Stimulated activated CD4-positive, alpha-beta T cell treated with anti-CD3 and anti-CD28 coated beads, TNF-alpha, amount 100 ng/mL, for 24 hours (primary cell): Measurements from ENCODE around the gene CLECL1.
"Not testable (repeated sequence)": the region's sequence is repeated elsewhere in the genome, so short reads cannot be mapped to it uniquely, and the experiment has no call there.

Experiments used
- DNase-seq, 3 experiments: peaks; one replicate each; pipeline ENCODE4 v3.0.0-alpha.2; 2020; ENCODE audit warnings: low read depth in 3 of 3

Gene CLECL1

DNA sequence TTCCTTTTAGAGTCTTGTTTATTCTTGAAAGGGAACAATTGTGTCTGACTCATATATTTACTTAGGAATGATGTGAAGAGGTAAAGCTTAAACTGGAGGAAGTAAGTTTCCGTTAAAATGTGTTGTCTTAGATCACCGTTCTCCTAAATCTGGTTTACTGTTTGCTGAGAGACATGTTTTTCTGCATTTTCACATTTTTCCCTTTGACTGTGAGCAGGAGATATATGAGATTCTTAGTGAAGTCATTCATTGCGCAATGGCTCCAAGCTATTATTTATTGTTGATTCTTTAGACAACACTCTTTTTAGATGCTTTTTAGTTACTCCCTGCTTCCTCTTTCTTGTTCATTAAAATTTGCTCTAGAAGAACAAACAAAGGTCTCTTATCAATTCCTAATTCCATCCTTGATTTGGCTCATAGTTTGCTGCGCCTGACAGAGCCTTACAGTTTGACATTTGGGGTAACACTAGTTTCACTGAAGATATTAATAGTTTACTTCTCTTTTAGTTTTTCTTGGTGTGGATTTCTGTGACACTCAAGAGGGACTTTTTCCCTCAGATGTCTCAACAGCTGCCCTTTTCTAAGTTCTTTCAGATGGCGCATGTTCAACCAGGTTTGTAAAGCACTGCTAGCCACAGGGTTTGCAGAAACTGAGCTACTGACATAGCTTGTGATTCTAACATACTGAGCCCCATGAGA lies 11.4 kb downstream of the CLECL1 start:
- no peak for DNase-seq

DNA sequence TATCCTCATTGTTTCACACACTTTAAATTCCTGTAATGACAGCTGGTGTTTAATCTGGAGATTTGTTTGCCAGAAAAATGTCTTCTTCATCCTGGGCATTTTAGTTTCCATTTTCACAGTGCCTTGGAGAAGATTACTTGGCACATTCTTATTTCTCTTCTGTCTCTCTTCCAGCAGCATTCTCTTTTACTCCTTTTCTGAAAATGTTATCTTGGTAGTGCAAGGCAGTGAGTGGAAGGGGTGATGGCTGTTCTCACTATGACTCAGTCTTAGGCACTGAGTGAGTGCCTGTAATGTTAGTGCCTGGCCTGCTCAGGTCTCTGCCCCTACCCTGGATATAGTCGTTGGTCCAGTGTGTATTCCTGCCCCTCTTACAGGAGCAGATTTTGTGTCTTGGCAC lies 13.1 kb downstream of the CLECL1 start:
- DNase-seq, result no peak

DNA sequence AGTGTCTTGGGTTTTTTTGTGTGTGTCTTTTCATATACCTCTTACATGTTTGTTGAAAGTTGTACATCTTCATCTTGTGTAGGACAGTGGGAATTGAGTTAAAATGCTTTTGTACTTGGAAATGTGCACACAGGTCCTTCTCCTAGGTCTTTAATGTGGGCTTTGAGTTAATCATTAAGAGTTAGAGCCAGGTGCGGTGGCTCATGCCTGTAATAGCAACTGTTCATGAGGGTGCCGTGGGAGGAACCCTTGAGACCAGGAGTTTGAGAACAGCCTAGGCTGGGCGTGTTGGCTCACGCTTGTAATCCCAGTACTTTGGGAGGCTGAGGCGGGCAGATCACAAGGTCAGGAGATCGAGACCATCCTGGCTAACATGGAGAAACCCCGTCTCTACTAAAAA lies 13.9 kb downstream of the CLECL1 start:
- DNase-seq, result no peak

DNA sequence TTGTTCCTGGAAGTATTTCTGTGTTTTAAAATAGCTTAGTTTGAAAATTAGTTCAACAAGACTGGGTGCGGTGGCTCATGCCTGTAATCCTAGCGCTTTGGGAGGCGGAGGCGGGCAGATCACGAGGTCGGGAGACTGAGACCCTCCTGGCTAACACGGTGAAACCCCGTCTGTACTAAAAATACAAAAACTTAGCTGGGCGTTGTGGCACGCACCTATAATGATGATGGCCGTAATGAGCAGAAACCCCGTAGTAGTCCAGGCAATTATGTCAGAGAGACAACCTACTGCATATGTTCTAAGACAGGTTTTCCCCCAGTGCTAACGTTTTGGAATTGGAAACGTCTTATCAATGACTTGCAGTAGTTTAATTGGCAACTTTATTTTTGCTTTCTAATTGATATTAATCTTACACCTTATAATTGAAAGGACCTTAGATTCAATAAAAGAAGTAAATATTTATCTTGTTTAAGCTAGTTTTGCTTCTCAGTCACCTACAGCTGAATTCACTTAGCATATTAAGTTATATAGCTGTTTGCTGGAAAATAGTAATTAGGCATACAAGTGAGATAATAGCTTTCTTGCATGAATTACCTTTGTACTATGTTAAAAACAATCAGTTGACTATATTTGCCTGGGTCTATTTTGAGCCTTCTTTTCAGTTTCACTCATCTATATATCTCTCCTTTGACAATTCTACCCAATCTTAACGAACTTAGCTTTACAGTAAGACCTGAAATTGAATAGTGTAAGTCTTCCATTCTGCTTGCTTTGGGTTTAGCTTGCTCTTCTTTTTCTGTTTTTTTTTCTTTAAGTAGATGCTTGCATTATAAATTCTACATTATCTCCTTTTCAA lies 15.6 kb downstream of the CLECL1 start:
- no peak for DNase-seq

DNA sequence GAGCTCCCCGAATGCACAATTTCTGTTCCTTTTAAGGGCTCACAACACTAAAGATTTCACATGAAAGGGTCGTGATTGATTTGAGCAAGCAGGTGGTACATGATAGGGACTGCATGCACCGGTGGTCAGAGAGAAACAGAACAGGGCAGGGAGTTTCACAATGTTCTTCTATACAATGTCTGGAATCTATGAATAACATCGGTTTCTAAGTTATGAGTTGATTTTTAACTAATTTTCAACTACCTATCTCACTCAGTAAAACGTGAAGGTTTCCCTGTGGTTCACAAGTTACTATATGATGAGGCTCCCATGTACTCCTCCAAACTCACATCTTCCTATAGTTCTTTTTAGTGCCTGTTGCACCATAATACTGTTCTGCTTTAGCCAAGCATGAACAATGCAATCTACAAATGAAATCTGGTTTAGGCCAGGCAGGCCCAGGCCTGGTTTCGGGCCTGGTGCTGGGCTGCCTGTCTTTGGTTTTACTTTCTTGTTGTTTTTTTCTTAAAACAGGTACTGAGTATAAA lies 19.8 kb downstream of the CLECL1 start:
- not testable (repeated sequence) for DNase-seq

DNA sequence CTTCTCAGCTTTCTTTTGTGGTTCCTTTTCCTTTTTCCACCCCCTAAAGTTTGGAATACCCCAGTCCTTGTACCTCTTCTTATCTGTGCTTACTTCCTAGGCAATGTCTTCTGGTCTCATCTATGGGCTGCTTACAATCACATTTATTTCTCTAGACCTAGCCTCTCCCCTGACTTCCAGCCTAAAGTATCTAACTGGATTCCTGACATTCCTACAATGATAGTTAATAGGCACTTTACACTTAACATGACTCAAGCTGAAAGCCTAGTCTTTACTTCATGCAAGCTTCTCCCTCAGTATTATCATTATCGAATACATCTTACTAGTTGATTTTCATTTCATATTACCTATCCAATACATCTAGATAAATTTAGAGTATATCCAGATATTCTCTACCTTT lies 21.2 kb downstream of the CLECL1 start:
- no peak for DNase-seq

DNA sequence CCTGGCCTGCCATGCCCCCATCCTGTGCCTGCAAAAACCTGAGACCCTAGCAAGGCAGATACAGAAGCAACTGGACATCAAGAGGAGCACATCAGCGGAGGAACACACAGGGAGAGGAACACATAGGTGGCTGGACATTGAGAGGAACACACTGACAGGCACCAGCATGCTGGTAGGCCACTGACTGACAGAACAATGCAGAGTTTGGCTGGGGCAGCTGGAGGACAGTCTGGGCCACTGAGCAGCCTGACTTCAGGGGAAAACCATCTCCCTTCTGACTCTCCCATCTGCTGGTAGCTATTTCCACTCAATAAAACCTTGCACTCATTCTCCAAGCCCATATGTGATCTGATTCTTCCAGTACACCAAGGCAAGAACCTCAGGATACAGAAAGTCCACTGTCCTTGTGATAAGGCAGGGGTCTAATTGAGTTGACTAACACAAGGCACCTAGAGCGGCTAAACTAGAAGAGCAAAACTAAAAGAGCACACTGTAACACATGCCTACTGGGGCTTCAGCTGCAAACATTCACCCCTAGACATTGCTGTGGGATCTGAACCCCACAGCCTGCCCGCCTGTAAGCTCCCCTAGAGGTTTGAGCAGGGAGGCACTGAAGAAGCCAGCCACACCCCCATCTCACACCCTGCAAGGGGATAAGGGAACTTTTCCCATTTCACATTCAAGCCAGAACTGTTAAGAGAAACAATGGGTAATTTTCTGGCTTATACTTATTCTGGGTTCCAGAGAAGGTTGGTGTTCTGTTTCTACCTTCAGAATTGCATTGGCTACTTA lies 22.1 kb downstream of the CLECL1 start:
- DNase-seq, result no peak

DNA sequence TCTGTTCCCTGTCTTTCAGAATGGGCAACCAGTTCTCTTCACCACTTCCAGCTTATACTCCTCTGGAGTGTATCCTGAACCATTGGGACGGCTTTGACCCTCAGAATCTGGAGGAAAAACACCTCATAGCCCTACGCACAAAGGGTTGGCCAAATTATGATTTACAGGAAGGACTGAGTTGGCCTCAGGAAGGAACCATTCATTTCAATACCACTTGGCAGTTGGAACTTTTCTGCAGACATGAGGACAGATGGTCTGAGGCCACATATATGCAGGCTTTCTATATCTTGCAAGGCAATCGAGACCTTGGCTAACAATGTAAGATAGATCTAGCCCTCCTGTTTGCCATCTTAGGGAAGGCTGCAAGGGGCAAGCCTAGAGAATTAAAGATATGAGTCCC lies 24.0 kb downstream of the CLECL1 start:
- no peak for DNase-seq

DNA sequence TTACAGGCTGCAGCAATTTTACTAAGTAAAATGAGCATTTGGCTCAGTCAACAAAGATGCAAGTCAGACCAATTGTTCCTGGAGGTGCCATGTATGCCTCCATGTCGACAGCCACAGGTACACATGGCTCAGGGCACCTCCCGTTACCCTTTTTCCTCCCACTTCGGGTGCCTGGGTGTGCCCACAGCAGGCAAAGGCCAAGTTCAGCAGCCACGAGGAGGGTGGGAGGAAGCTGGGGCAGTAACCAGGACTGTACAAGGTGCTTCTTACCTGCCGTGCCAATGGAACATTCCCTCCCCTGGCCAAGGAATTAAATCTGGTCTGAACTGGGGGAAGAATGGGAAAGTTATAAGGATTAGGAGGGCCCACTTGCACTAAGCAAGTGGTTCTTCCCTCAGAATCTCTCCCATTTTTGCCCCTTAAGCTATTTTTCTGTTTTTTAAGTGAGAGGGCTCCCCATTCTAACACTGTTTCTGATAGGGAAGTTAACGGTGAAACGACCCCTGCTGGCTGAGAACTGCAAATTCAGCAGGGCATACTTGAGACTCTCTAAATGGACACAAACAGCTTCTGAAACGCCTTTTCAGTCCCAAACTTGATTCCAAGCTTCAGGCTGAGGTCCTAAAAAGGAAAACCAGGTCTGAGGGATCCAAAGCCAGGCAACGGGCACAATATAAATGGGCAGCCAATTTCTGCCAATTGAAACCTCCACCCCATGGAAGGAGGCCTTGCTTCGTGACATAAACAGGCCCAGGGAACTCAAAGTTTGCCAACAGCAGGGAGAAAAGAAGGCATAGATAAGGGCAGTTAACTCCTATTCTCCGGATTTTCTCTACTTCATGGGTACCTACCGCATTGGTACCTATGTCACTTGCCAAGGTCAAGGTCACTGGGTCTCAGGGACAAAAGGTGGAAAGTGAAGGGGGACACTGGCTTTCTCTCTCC lies 24.8 kb downstream of the CLECL1 start:
- peak; percentile 36 to 68 (median 57) for DNase-seq

DNA sequence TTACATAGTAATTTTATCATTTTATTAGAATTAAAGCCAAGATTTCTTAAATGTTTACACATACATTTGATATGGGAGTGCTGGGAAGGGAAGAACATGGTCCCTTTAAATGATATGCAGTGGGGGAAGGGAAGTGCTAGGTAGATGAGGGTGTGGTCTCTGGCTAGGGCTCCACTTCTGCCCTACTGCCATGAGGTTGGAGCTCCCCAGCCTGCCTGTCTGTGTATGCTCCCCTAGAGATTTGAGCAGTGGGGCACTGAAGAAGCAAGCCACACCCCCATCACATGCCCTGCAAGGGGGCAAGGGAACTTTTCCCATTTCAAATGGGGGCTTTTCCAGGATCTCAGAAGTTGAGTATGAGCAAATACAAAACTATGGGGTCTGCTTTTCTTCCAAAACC lies 25.5 kb downstream of the CLECL1 start:
- DNase-seq, result no peak

DNA sequence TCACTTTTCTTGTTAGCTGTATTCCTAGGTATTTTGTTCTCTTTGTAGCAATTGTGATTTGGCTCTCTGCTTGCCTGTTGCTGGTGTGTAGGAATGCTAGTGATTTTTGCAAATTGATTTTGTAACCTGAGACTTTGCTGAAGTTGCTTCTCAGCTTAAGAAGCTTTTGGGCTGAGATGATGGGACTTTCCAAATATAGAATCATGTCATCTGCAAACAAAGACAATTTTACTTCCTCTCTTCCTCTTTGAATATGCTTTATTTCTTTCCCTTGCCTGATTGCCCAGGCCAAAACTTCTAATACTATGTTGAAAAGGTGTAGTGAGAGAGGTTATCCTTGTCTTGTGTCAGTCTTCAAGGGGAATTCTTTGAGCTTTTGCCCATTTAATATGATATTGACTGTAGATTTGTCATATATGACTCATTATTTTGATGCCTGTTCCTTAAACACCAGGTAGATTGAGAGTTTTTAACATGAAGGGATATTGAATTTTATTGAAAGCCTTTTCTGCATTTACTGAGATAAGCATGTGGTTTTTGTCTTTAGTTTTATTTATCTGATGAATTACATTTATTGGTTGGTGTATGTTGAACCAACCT lies 26.7 kb downstream of the CLECL1 start:
- no peak for DNase-seq

DNA sequence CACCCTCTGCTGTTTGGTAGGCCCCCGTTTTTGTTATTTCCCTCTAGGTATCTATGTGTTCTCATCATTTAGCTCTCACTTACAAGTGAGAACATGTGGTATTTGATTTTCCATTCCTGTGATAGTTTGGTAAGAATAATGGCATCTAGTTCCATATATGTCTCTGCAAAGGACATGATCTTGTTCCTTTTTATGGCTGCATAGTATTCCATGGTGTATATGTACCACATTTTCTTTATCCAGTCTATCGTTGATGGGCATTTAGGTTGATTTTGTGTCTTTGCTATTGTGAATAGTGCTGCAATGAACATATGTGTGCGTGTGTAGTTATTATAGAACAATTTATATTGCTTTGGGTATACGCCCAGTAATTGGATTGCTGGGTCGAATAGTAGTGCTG lies 28.3 kb downstream of the CLECL1 start:
- not testable (repeated sequence) for DNase-seq

DNA sequence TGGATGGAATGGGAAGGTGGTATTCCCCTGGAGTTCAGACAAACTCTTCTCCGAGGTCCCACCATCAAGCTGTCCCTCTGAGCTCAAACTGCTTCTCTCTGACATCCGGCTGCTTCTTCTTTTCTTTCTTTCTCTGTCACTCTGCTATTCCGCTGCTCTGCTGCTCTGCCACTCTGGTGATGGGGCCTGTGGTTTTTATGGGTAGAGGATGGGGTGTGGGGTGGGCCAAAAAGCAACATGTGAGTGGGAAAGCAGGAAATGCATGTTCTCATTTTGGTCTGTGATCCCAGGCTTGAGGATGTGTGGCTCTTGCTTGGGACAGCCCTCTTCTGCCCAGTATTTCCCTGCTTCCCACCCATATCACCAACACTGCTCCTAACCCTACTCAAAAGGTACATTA lies 30.6 kb downstream of the CLECL1 start:
- DNase-seq, result peak in 1 of 3 experiments; percentile 39

DNA sequence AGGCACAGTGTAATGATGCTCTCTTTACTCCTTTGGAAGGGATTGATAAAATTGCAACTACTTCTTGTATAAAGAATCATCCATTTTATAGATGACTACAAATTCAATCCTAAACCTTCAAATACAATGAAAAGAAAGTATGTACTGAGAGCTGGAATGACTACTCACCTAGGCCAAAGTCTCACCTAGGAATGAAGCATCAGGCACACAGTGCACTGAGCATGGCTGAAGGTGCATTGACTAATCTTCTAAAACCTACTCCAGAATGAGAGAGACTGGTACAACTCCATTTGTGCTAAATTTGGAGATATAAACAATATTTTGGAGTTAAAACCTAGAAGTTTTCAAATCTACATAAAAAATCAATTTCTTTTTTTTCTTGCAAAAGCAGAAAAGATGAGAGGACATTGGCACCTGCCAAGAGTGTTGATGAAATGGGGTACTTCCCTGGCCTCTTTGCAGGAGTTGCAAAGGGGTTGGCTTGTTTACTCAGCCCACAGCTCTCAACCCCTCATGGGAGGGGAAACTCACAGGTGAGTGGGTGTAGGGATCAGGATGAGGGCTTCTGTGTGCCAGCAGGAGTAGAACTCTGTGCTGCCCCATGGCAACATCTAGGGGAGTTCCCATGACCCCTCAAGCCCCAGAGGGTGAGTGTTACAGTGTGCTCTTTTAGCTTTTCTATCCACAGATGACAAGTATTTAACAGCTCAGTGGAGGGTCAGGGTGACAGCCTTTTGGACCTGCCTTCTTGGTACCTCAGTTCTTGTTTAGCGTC lies 31.3 kb downstream of the CLECL1 start:
- DNase-seq, result no peak

DNA sequence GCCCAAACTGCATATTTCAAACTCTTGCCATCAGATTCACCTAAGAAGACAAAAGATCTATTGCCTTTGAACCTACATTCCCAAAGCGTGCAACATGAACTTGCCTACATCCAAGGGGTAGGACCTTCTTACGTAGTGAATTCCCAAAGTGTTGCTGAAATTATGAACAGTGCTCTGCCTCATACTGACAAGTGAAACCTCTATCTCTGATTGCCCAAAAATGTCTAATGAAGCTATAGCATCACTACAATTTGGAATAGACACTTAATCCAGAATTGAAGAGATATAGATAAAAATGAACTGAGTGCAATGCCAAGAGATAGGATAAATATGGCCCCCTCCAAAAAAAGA lies 32.3 kb downstream of the CLECL1 start:
- DNase-seq, result no peak

DNA sequence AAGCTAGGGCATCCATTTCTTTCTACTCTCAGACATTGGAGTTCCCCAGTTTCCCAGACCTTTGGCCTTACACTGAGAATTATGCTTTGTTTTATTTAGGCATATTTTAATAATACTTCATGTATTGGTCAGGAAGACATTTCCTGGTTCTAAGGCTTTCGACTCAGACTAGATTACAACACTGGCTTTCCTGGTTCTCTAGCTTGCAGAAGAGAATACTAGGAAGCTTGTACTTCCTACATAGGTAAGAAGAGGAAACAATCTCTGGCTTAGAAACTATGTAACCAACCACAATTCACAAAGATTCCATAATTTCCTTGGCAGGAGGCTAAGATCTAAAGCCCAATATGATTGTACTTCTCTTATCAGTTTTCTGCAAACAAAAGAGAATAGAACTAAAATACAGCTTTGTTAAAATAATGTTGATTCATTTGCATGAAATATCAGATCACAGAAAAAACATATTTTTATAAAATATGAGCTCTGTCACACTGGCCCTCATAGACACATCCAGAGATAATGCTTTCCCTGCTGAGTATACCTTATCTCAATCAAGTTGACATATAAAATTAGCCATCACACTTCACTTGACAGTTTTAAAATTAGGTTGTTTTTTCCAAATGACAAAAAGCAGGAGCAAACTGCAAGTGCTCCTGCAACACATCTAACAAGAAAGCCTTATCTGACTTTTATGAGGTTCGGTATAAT lies 32.8 kb downstream of the CLECL1 start:
- no peak for DNase-seq

DNA sequence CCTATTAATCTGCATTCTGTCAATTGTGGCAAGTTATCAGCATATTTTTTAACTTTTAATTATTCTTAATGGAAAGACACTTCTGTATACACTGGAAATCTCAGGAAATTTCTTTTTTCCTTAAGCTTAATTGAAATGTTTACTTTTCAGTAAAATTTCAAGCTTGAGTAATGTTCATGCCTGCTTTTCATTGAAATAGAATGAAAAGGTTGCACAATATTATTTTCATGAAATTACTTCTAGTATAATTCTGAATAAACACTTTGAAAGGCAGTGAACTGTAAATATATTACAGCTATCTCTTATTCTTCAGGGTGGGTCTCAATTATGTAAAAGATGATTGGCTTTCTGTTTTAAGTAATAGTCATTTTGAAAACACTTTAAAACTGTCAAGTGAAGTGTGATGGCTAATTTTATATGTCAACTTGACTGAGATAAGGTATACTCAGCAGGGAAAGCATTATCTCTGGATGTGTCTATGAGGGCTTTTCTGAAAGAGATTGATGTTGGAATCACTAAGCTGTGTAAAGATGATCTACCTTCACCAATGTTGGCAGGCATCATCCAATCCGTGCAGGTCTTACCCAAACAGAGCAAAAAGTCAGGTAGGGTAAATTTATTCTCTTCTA lies 33.5 kb downstream of the CLECL1 start:
- DNase-seq, result no peak

DNA sequence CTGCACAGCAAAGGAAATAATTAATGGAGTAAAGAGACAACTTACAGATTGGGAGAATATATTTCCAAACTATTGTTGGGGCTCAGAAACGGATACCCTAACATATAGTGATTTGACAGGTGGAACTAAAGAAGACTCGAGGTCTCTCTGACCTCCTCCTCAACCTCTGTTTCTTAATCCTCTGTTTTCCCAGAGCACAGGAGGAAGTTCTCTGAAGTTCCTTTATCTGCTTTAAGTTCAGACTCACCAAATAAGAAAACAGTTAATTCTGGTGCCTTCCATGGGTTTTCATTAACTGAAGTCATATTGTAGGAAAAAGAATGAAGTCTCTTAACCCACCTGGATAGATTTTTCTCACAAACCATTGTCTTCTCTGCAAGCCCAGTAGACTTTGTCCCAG lies 34.2 kb downstream of the CLECL1 start:
- no peak for DNase-seq

DNA sequence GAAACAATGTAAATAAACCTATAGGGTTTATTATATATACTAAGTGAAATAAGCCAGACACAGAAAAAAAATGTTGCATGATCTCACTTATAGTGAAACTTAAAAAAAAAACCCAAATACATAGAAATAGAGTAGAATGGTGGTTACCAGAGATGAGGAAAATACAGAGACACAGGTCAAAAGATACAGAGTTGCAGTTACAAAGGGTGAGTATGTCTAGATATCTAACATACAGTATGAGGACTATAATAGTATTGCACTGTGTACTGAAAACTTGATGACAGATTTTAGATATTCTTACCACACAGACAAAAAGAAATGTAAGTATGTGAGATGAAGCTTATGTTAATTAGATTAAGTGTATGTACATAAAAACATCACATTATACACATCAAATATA lies 35.3 kb downstream of the CLECL1 start:
- no peak for DNase-seq
